Liver (tissue), 9 donors: ENCODE results near the gene CCDC68. TPM values are rescaled to one million over a fixed set of nuclear protein-coding genes. Genes with fewer than 3 reads are reported as not detected.

Source experiments
- DNase-seq: peaks from one replicate; pipeline ENCODE4 v3.0.0-alpha.2; 2017; ENCODE audit warnings: low spot score
- H3K27ac ChIP-seq, 2 donors: one replicate each; pipeline ENCODE4 v1.7.0; 2013; ENCODE audit warnings: inconsistent platforms in 2 of 2, low read length in 2 of 2, control low read depth in 1 of 2, low read depth in 1 of 2, mild to moderate bottlenecking in 1 of 2
- H3K27me3 ChIP-seq, 4 donors: one replicate each; pipeline versions ENCODE4 v1.6.1 to v1.7.0; 2013; ENCODE audit warnings: low read length in 3 of 4, inconsistent platforms in 1 of 4, mild to moderate bottlenecking in 1 of 4, moderate library complexity in 1 of 4; ENCODE audit not compliant: control insufficient read depth in 4 of 4, insufficient read depth in 4 of 4
- H3K36me3 ChIP-seq, 4 donors: one replicate each; pipeline versions ENCODE4 v1.6.1 to v1.7.0; 2013; ENCODE audit warnings: low read length in 3 of 4, mild to moderate bottlenecking in 3 of 4, low read depth in 1 of 4, moderate library complexity in 1 of 4; ENCODE audit not compliant: control insufficient read depth in 4 of 4, insufficient read depth in 3 of 4
- H3K4me1 ChIP-seq, 4 donors: one replicate each; pipeline versions ENCODE4 v1.6.1 to v1.7.0; 2013; ENCODE audit warnings: low read length in 3 of 4, mild to moderate bottlenecking in 3 of 4, moderate library complexity in 1 of 4; ENCODE audit not compliant: control insufficient read depth in 4 of 4, insufficient read depth in 4 of 4
- H3K4me3 ChIP-seq, 3 donors: one replicate each; pipeline versions ENCODE4 v1.6.1 to v1.7.0; 2013; ENCODE audit warnings: low read length in 3 of 3, control low read depth in 1 of 3, low read depth in 1 of 3, mild to moderate bottlenecking in 1 of 3
- H3K9ac ChIP-seq, 2 donors: one replicate each; pipeline ENCODE4 v1.7.0; 2013; ENCODE audit warnings: low read length in 2 of 2, mild to moderate bottlenecking in 2 of 2, moderate library complexity in 2 of 2, control low read depth in 1 of 2, low read depth in 1 of 2
- H3K9me3 ChIP-seq, 4 donors: one replicate each; pipeline versions ENCODE4 v1.6.1 to v1.7.0; 2013; ENCODE audit warnings: low read length in 3 of 4; ENCODE audit not compliant: control insufficient read depth in 4 of 4
- EGR1 ChIP-seq, 2 donors: IDR thresholded peaks; 2 replicates each; pipeline ENCODE4 v1.6.1; 2016 to 2018; ENCODE audit warnings: antibody characterized with exemption in 2 of 2, low read depth in 2 of 2
- FOXA1 ChIP-seq: IDR thresholded peaks from 2 replicates; pipeline ENCODE4 v1.6.1; 2016; ENCODE audit warnings: antibody characterized with exemption
- GABPA ChIP-seq, 2 donors: IDR thresholded peaks in 1 of 2; conservative IDR thresholded peaks in 1 of 2; 2 replicates each; pipeline ENCODE4 v1.6.1; 2016; ENCODE audit warnings: antibody characterized with exemption in 2 of 2, mild to moderate bottlenecking in 1 of 2, moderate library complexity in 1 of 2
- HNF4A ChIP-seq, 2 donors: conservative IDR thresholded peaks; 2 replicates each; pipeline ENCODE4 v1.6.1; 2016; ENCODE audit warnings: antibody characterized with exemption in 2 of 2, mild to moderate bottlenecking in 2 of 2
- HNF4G ChIP-seq: IDR thresholded peaks from 2 replicates; pipeline ENCODE4 v1.6.1; 2016; ENCODE audit warnings: antibody characterized with exemption
- JUND ChIP-seq, 2 donors: IDR thresholded peaks; 2 replicates each; pipeline ENCODE4 v1.6.1; 2016; ENCODE audit warnings: antibody characterized with exemption in 2 of 2
- NR2F2 ChIP-seq: IDR thresholded peaks from 2 replicates; pipeline ENCODE4 v1.6.1; 2016; ENCODE audit warnings: antibody characterized with exemption
- RAD21 ChIP-seq, 2 donors: IDR thresholded peaks; 2 replicates each; pipeline ENCODE4 v1.6.1; 2016; ENCODE audit warnings: antibody characterized with exemption in 2 of 2, mild to moderate bottlenecking in 2 of 2
- RXRA ChIP-seq, 2 donors: IDR thresholded peaks; 2 replicates each; pipeline ENCODE4 v1.6.1; 2017 to 2018; ENCODE audit warnings: antibody characterized with exemption in 2 of 2, mild to moderate bottlenecking in 1 of 2
- SP1 ChIP-seq: IDR thresholded peaks from 2 replicates; pipeline ENCODE4 v1.6.1; 2018; ENCODE audit warnings: antibody characterized with exemption, mild to moderate bottlenecking
- YY1 ChIP-seq: IDR thresholded peaks from 2 replicates; pipeline ENCODE4 v1.6.1; 2016; ENCODE audit warnings: antibody characterized with exemption, mild to moderate bottlenecking
- WGBS: extraction: QIAGEN DNeasy Blood & Tissue Kit; methylation state at CpG from one replicate; pipeline ENCODE4 v1.1.7; 2013; 5-methylcytosine and 5-hydroxymethylcytosine counted together
- polyA plus RNA-seq, 2 donors: library from polyadenylated mRNA; stranded (reverse) in 1 of 2; unstranded in 1 of 2; fragments of 200-250 nt in 1 of 2; fragments of >200 nt in 1 of 2; fragmentation: Nextera tagmentation in 1 of 2; extraction: Ambion mirVana in 1 of 2; gene quantifications; one replicate each; pipeline versions ENCODE4 v1.2.1 to v1.2.3, GENCODE V29; 2013 to 2015
- total RNA-seq, 2 donors: library from RNA; depleted of rRNA; stranded (reverse); fragments of >200 nt; gene quantifications; one replicate each; pipeline ENCODE4 v1.2.3, GENCODE V29; 2014
- TF ChIP-seq, protein P1 (sequence below): IDR thresholded peaks from 2 replicates; pipeline ENCODE4 v1.6.1; 2016; ENCODE audit warnings: antibody characterized with exemption, mild to moderate bottlenecking
- TF ChIP-seq, protein P2 (sequence below): IDR thresholded peaks from 2 replicates; pipeline ENCODE4 v1.6.1; 2016; ENCODE audit warnings: antibody characterized with exemption
- TF ChIP-seq, protein P3 (sequence below): IDR thresholded peaks from 2 replicates; pipeline ENCODE4 v1.6.1; 2016; ENCODE audit warnings: antibody characterized with exemption
- TF ChIP-seq, protein P4 (sequence below): fragments of 150-350 bp; IDR thresholded peaks from 2 replicates; pipeline ENCODE4 v1.5.1; 2017; ENCODE audit warnings: improper control_type of control experiment, low read depth, low read length; ENCODE audit not compliant: missing input control
- TF ChIP-seq, protein P5 (sequence below): IDR thresholded peaks from 2 replicates; pipeline ENCODE4 v1.6.1; 2016; ENCODE audit warnings: antibody characterized with exemption
- donor health status: healthy.
- donor health status: healthy.
- donor health status: healthy.
- donor health status: healthy.
- donor health status: healthy.

The CCDC68 gene
- total and polyA plus RNA-seq, 4 donors: 2.6 to 17.5 (median 11.2) TPM

DNA sequence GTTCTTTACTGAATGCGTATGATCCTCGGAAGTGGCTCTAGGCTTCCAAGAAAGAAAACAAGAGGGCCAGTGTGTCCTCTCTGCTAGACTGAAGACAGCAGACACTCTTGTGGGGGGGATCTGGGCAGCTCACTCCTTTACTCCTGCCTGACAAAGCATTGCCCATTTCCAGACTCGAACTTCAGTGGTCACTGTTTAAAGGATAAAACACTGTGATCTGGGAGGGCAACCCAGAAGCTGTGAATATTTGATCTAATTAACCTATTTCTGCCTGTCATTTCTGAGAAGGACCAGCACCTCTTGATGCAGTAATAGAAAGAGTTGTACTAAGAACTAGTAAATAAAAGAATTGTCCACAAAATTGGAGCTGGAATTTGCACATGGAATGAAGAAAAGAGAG is 24.5 kb upstream of the CCDC68 start:
- Histone ChIP-seq H3K36me3 (no peaks in the 10 kb centered on the region), H3K27ac (no peak overlapping the region), H3K4me1 (no peaks in the 10 kb centered on the region), H3K9me3 (no peaks in the 10 kb centered on the region), H3K27me3 (no peaks in the 10 kb centered on the region), H3K4me3 (no peak overlapping the region), H3K9ac (no peak overlapping the region)
- no peak for DNase-seq
- WGBS: 86% methylated on average over 3 of the region's 3 CpGs
- TF ChIP-seq FOXA1: no peak
- no peak for TF ChIP-seq HNF4G
- TF ChIP-seq YY1: no peak
- no peak for TF ChIP-seq SP1
- TF ChIP-seq, protein P1, sequence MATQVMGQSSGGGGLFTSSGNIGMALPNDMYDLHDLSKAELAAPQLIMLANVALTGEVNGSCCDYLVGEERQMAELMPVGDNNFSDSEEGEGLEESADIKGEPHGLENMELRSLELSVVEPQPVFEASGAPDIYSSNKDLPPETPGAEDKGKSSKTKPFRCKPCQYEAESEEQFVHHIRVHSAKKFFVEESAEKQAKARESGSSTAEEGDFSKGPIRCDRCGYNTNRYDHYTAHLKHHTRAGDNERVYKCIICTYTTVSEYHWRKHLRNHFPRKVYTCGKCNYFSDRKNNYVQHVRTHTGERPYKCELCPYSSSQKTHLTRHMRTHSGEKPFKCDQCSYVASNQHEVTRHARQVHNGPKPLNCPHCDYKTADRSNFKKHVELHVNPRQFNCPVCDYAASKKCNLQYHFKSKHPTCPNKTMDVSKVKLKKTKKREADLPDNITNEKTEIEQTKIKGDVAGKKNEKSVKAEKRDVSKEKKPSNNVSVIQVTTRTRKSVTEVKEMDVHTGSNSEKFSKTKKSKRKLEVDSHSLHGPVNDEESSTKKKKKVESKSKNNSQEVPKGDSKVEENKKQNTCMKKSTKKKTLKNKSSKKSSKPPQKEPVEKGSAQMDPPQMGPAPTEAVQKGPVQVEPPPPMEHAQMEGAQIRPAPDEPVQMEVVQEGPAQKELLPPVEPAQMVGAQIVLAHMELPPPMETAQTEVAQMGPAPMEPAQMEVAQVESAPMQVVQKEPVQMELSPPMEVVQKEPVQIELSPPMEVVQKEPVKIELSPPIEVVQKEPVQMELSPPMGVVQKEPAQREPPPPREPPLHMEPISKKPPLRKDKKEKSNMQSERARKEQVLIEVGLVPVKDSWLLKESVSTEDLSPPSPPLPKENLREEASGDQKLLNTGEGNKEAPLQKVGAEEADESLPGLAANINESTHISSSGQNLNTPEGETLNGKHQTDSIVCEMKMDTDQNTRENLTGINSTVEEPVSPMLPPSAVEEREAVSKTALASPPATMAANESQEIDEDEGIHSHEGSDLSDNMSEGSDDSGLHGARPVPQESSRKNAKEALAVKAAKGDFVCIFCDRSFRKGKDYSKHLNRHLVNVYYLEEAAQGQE: no peak
- TF ChIP-seq, protein P2, sequence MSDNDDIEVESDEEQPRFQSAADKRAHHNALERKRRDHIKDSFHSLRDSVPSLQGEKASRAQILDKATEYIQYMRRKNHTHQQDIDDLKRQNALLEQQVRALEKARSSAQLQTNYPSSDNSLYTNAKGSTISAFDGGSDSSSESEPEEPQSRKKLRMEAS: no peak
- TF ChIP-seq, protein P3, sequence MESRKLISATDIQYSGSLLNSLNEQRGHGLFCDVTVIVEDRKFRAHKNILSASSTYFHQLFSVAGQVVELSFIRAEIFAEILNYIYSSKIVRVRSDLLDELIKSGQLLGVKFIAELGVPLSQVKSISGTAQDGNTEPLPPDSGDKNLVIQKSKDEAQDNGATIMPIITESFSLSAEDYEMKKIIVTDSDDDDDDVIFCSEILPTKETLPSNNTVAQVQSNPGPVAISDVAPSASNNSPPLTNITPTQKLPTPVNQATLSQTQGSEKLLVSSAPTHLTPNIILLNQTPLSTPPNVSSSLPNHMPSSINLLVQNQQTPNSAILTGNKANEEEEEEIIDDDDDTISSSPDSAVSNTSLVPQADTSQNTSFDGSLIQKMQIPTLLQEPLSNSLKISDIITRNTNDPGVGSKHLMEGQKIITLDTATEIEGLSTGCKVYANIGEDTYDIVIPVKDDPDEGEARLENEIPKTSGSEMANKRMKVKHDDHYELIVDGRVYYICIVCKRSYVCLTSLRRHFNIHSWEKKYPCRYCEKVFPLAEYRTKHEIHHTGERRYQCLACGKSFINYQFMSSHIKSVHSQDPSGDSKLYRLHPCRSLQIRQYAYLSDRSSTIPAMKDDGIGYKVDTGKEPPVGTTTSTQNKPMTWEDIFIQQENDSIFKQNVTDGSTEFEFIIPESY: no peak
- TF ChIP-seq NR2F2: no peak
- TF ChIP-seq RXRA (IDR thresholded peaks at IDR 0.05): no peak
- no peak for TF ChIP-seq HNF4A (conservative IDR thresholded peaks at IDR 0.05)
- TF ChIP-seq RAD21 (IDR thresholded peaks at IDR 0.05): no peak
- TF ChIP-seq JUND (IDR thresholded peaks at IDR 0.05): no peak
- TF ChIP-seq EGR1 (IDR thresholded peaks at IDR 0.05; ENCODE audit: low read depth in 2 of 2): no peak
- TF ChIP-seq, protein P4, sequence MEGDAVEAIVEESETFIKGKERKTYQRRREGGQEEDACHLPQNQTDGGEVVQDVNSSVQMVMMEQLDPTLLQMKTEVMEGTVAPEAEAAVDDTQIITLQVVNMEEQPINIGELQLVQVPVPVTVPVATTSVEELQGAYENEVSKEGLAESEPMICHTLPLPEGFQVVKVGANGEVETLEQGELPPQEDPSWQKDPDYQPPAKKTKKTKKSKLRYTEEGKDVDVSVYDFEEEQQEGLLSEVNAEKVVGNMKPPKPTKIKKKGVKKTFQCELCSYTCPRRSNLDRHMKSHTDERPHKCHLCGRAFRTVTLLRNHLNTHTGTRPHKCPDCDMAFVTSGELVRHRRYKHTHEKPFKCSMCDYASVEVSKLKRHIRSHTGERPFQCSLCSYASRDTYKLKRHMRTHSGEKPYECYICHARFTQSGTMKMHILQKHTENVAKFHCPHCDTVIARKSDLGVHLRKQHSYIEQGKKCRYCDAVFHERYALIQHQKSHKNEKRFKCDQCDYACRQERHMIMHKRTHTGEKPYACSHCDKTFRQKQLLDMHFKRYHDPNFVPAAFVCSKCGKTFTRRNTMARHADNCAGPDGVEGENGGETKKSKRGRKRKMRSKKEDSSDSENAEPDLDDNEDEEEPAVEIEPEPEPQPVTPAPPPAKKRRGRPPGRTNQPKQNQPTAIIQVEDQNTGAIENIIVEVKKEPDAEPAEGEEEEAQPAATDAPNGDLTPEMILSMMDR: no peak
- TF ChIP-seq, protein P5, sequence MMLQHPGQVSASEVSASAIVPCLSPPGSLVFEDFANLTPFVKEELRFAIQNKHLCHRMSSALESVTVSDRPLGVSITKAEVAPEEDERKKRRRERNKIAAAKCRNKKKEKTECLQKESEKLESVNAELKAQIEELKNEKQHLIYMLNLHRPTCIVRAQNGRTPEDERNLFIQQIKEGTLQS: no peak
- TF ChIP-seq GABPA (IDR thresholded peaks at IDR 0.05 in 1 of 2, conservative IDR thresholded peaks at IDR 0.05 in 1 of 2): no peak
